ENCODE results near the gene TNFRSF17.
"Not testable (repeated sequence)": the region's sequence is repeated elsewhere in the genome, so short reads cannot be mapped to it uniquely, and the experiment has no call there.

TNFRSF17 gene

GRCh38 chr16:11964761-11965551, at the start of gene TNFRSF17:
Gene TNFRSF17, plus strand, starts transcription at chr16:11965210. Its CDS starts 115 bp downstream, at chr16:11965325.
- DNase-seq, result no peak

GRCh38 chr16:11915644-11916523, 49.1 kb upstream of the TNFRSF17 start, which contains the start of gene GSPT1:
Gene GSPT1, minus strand, starts transcription at chr16:11915956. Its CDS starts 236 bp downstream, at chr16:11915720.
- peak; percentile 98 to 99 for DNase-seq

GRCh38 chr16:11916524-11917285, 48.3 kb upstream of the TNFRSF17 start:
- DNase-seq, result no peak

- not testable (repeated sequence) for DNase-seq
Observed at GRCh38 chr16:11924046-11924445, 41.0 kb upstream of the TNFRSF17 start.

GRCh38 chr16:11927350-11927749, 37.7 kb upstream of the TNFRSF17 start:
- not testable (repeated sequence) for DNase-seq

- not testable (repeated sequence) for DNase-seq
Observed at GRCh38 chr16:11941945-11942344, 23.1 kb upstream of the TNFRSF17 start, which contains the start of gene NPIPB2. Gene NPIPB2, minus strand, starts transcription at chr16:11942045. Its CDS starts 0 bp downstream, at chr16:11942045.

GRCh38 chr16:11946433-11946832, 18.6 kb upstream of the TNFRSF17 start:
- no peak for DNase-seq

GRCh38 chr16:11948819-11949218, 16.2 kb upstream of the TNFRSF17 start:
- no peak for DNase-seq

GRCh38 chr16:11949527-11949926, 15.5 kb upstream of the TNFRSF17 start:
- peak; percentile 22 to 40 for DNase-seq

GRCh38 chr16:11950388-11950787, 14.6 kb upstream of the TNFRSF17 start:
- DNase-seq, result no peak

- DNase-seq, result not testable (repeated sequence)
Observed at GRCh38 chr16:11953576-11953975, 11.4 kb upstream of the TNFRSF17 start.

- no peak for DNase-seq
Observed at GRCh38 chr16:11955713-11956123, 9.3 kb upstream of the TNFRSF17 start.

GRCh38 chr16:11956558-11956957, 8.5 kb upstream of the TNFRSF17 start:
- DNase-seq, result no peak

- DNase-seq, result no peak
Observed at GRCh38 chr16:11957591-11958395, 7.2 kb upstream of the TNFRSF17 start.

- not testable (repeated sequence) for DNase-seq
Observed at GRCh38 chr16:11962457-11962856, 2.6 kb upstream of the TNFRSF17 start.

- not testable (repeated sequence) for DNase-seq
Observed at GRCh38 chr16:11962978-11963377, 2.0 kb upstream of the TNFRSF17 start.

- DNase-seq, result no peak
Observed at GRCh38 chr16:11963706-11964105, 1.3 kb upstream of the TNFRSF17 start.

- no peak for DNase-seq
Observed at GRCh38 chr16:11966173-11966572, 1.2 kb downstream of the TNFRSF17 start.

GRCh38 chr16:11967195-11967911, 2.3 kb downstream of the TNFRSF17 start:
- no peak for DNase-seq

GRCh38 chr16:11968577-11968976, 3.6 kb downstream of the TNFRSF17 start:
- no peak for DNase-seq

GRCh38 chr16:11970292-11970691, 5.3 kb downstream of the TNFRSF17 start:
- DNase-seq, result not testable (repeated sequence)
